Activated CD8-positive, alpha-beta T cell treated with anti-CD3 and anti-CD28 coated beads for 36 hours (primary cell): ENCODE results near the gene ADCY5. TPM values are rescaled to one million over a fixed set of nuclear protein-coding genes. Genes with fewer than 3 reads are reported as not detected.

Experiments
- ATAC-seq: fragments of 200-7000 bp; cut with Tn5 transposase; one replicate; pipeline ENCODE4 v1.10.0; 2021; ENCODE audit warnings: mild to moderate bottlenecking, moderate library complexity
- CTCF ChIA-PET: fragments of 350-600 bp; sonication (Branson Sonifier 250); formaldehyde crosslinking; loops from one replicate; lab custom pipeline; 2021; ENCODE audit warnings: antibody characterized with exemption; lab: Charles Lee
- POLR2A ChIA-PET: fragments of 350-600 bp; sonication (Branson Sonifier 250); formaldehyde crosslinking; loops from one replicate; lab custom pipeline; 2021; ENCODE audit warnings: antibody characterized with exemption; lab: Charles Lee
- DNase-seq: peaks from one replicate; pipeline ENCODE4 v3.0.0-alpha.2; 2020
- H3K27ac Mint-ChIP-seq: one replicate; pipeline ENCODE4 v1.8.0; 2021; ENCODE audit warnings: mild to moderate bottlenecking, mixed read lengths
- H3K27me3 Mint-ChIP-seq: one replicate; pipeline ENCODE4 v1.8.0; 2021; ENCODE audit warnings: mixed read lengths
- H3K36me3 Mint-ChIP-seq: one replicate; pipeline ENCODE4 v1.8.0; 2021; ENCODE audit warnings: low read depth, mixed read lengths
- H3K4me1 Mint-ChIP-seq: one replicate; pipeline ENCODE4 v1.8.0; 2021; ENCODE audit warnings: low read depth, mixed read lengths
- H3K4me3 Mint-ChIP-seq: one replicate; pipeline ENCODE4 v1.8.0; 2021; ENCODE audit warnings: mild to moderate bottlenecking, moderate library complexity, mixed read lengths
- H3K9me3 Mint-ChIP-seq: one replicate; pipeline ENCODE4 v1.8.0; 2021; ENCODE audit warnings: mixed read lengths
- CTCF ChIP-seq: fragments of 200-600 bp; IDR thresholded peaks from one replicate; pipeline ENCODE4 v1.8.0; 2022; ENCODE audit warnings: antibody characterized with exemption, mild to moderate bottlenecking
- intact Hi-C: fragments of 100-400 bp; cut with micrococcal nuclease; formaldehyde crosslinking; loops from one replicate; pipeline ENCODE4 v1.10.0; 2022
- total RNA-seq, 2 experiments: library from RNA; stranded (reverse); gene quantifications; one replicate each; pipeline ENCODE4 v1.2.3, GENCODE V29; 2021

Gene ADCY5
- total RNA-seq, 2 experiments from 2014 or later, result not detected

GRCh38 chr3:123314359-123315270 is 134.3 kb downstream of the ADCY5 start:
- TF ChIP-seq CTCF, result no peak
- Mint-ChIP-seq H3K27me3 (peaks cover 4% of the 10 kb centered on the region), H3K9me3 (no peaks in the 10 kb centered on the region), H3K27ac (no peak overlapping the region), H3K4me1 (no peaks in the 10 kb centered on the region), H3K4me3 (no peak overlapping the region), H3K36me3 (no peaks in the 10 kb centered on the region)
- POLR2A ChIA-PET, result no interaction called here
- CTCF ChIA-PET, result interaction anchor here (1.2 to 1.5 kb wide), 2 partner anchors 8 to 244 kb away, joined by 3 read pairs; no protein-coding TSS in a partner anchor
- ATAC-seq (no peak), DNase-seq (no peak)
- intact Hi-C loops, result no loop called here

- no peak overlapping the region for H3K27ac Mint-ChIP-seq
- POLR2A ChIA-PET, result no interaction called here
- no peak for TF ChIP-seq CTCF
- intact Hi-C loops, result no loop called here
- H3K9me3 Mint-ChIP-seq, result no peaks in the 10 kb centered on the region
- H3K4me1 Mint-ChIP-seq, result no peaks in the 10 kb centered on the region
- CTCF ChIA-PET, result no interaction called here
- peaks cover 4% of the 10 kb centered on the region for H3K27me3 Mint-ChIP-seq
- ATAC-seq (no peak), DNase-seq (no peak)
- no peaks in the 10 kb centered on the region for H3K36me3 Mint-ChIP-seq
- no peak overlapping the region for H3K4me3 Mint-ChIP-seq
Observed at GRCh38 chr3:123313889-123314288, 135.0 kb downstream of the ADCY5 start.

GRCh38 chr3:123312331-123313265 is 136.3 kb downstream of the ADCY5 start:
- Mint-ChIP-seq H3K36me3 (no peaks in the 10 kb centered on the region), H3K4me1 (no peaks in the 10 kb centered on the region), H3K27me3 (peaks cover 4% of the 10 kb centered on the region), H3K4me3 (no peak overlapping the region), H3K27ac (no peak overlapping the region), H3K9me3 (no peaks in the 10 kb centered on the region)
- ChIA-PET POLR2A (no interaction called here), CTCF (no interaction called here)
- no peak for TF ChIP-seq CTCF
- DNase-seq, result no peak
- intact Hi-C loops, result no loop called here
- no peak for ATAC-seq

GRCh38 chr3:123311201-123311600 is 137.7 kb downstream of the ADCY5 start:
- intact Hi-C loops, result no loop called here
- ATAC-seq, result no peak
- POLR2A ChIA-PET, result no interaction called here

More at GRCh38 chr3:123311201-123311600, 137.7 kb downstream of the ADCY5 start:
- Mint-ChIP-seq H3K9me3 (no peaks in the 10 kb centered on the region), H3K27ac (no peak overlapping the region), H3K27me3 (peaks cover 4% of the 10 kb centered on the region), H3K4me1 (no peaks in the 10 kb centered on the region), H3K4me3 (no peak overlapping the region), H3K36me3 (no peaks in the 10 kb centered on the region)
- no peak for TF ChIP-seq CTCF
- DNase-seq, result no peak
- CTCF ChIA-PET, result interaction anchor here (1.2 kb wide), 1 partner anchor 247 kb away, joined by 3 read pairs; no protein-coding TSS in a partner anchor
